LNCaP clone FGC (cell line): Measurements from ENCODE around the gene RECQL5.

Experiments
- DNase-seq: peaks from one replicate; pipeline ENCODE4 v3.0.0-alpha.2; 2011; ENCODE audit warnings: low read depth
- H3K4me3 ChIP-seq: 2 replicates; pipeline ENCODE4 v1.5.1; 2011; ENCODE audit warnings: mild to moderate bottlenecking, low read depth, low read length, control low read depth
- CTCF ChIP-seq: IDR thresholded peaks from 2 replicates; pipeline ENCODE4 v1.5.1; 2012; ENCODE audit warnings: mild to moderate bottlenecking; ENCODE audit not compliant: control insufficient read depth, insufficient read depth; ENCODE audit errors: extremely low read depth

RECQL5 gene

GRCh38 chr17:75635610-75636202, 31.2 kb downstream of the RECQL5 start:
- no peak for TF ChIP-seq CTCF
- no peak overlapping the region for H3K4me3 ChIP-seq

GRCh38 chr17:75634754-75635609, 32.0 kb downstream of the RECQL5 start:
- TF ChIP-seq CTCF: no peak
- DNase-seq: no peak
- H3K4me3 ChIP-seq: no peak overlapping the region

More at GRCh38 chr17:75635610-75636202, 31.2 kb downstream of the RECQL5 start:
- no peak for DNase-seq

- no peak for TF ChIP-seq CTCF
- DNase-seq: no peak
- no peak overlapping the region for H3K4me3 ChIP-seq
These were observed 32.6 kb downstream of the RECQL5 start for GRCh38 chr17:75634376-75634740.

GRCh38 chr17:75633486-75634375, 33.2 kb downstream of the RECQL5 start:
- no peak overlapping the region for H3K4me3 ChIP-seq
- DNase-seq: peak; percentile 86
- TF ChIP-seq CTCF: peak; percentile 79

GRCh38 chr17:75632863-75633485, 34.0 kb downstream of the RECQL5 start, which contains the start of gene SMIM5:
Gene SMIM5 (plus strand): TSS chr17:75633434. CDS start chr17:75640202, 6,768 bp downstream.
- peak; percentile 26 for DNase-seq
- H3K4me3 ChIP-seq: no peak within 1 kb of the TSS
- peak; percentile 97 for TF ChIP-seq CTCF

- no peak for DNase-seq
- no peak for TF ChIP-seq CTCF
- H3K4me3 ChIP-seq: no peak overlapping the region
These were observed 34.5 kb downstream of the RECQL5 start for GRCh38 chr17:75632428-75632827.
